Measurements from ENCODE around the gene EPHB6.

Gene EPHB6

DNA sequence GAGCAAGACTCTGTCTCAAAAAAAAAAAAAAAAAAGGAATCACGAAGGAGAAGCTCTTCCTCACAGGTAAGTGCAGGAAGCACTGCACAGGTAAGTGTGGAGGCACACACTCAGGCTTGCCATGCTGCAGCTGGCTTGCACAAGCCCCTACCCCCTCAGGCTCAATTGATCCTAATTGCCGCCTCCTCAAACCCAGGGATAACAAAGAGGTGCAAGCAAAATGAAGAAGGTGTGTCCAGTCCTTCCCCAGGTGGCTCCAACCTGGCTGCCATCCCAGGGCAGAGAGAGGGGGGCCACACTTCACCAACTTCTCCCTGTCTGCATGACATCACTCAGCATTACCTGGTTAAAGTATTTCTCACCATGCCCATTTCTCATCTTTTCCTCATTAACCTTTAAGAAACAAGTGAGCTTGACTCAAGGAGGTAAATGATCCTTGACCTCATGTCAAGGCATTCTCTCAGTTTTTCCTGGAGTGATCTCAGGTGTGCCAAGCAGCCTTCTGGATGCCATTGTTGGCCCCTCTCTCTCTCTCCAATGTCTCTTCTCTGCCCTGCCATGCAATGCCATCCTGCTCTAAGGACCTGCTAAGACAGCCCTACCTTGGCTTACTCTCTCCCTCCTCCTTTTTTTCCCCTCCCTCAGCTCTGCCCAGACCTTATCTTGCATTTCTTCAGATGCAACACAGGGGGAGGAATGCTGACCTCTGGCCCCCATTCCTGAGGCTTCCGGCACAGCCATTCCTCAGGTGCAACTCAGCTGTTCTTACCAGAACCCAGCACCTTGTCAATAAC lies 43.7 kb downstream of the EPHB6 start:
- DNase-seq (ENCODE audit: low read depth): no peak

DNA sequence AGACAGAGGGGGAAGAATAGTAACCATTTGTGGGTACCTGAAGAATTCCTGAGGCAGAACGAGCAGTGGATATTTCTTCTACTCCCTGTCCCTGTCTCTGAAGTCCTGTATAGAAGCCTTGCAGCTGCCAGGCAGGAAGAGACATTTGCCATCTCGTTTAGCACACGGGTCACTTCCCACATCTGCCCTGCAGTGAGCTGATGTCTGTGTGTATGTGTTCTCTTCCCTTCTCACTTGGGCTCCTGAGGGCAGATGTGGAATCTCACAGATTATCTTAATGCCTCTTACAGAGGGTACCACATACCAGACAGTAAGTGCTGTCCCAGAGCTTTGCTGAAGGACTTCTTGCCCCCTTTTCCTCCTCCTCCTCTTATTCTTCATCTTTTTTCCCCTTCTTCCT lies 44.8 kb downstream of the EPHB6 start:
- DNase-seq (ENCODE audit: low read depth): no peak

DNA sequence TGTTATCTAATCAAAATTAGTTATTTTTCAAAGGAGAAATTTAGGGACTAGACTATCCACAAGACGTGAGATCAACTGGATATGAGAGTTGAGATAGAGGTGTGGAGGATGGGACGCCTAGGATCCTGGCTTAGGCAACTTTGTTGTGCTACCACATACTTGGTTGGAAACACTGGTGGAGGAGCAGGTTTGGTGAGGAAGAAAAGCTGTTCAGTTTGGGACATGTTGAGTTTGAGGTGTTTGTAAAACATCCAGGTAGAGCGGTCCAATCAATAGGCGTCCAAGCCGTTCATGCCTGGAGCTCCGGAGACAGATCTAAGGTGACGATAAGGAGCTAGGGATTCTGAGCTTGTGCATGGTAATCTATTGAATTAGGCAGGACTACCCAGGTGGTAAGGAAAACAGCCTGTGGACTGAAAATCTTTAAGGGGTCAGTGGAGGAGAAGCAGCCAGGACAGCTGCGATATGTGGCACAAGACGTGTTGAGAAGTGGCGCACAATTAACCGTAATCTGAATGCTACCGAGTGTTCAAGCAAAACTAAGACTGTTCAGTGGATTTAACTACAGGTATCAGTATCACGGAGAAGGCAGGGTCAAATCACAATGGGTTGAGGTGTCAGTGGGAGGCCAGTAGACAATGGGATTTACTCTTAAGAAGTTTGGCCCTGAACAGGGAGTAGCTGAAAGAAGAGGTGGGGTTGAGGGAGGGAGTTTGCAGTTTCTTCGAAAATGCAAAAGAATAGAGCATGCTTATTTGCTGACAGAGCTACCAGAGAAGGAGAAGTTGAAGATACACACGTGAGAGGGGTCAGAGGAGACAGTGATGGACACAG lies 46.8 kb downstream of the EPHB6 start:
- no peak for DNase-seq (ENCODE audit: low read depth)

DNA sequence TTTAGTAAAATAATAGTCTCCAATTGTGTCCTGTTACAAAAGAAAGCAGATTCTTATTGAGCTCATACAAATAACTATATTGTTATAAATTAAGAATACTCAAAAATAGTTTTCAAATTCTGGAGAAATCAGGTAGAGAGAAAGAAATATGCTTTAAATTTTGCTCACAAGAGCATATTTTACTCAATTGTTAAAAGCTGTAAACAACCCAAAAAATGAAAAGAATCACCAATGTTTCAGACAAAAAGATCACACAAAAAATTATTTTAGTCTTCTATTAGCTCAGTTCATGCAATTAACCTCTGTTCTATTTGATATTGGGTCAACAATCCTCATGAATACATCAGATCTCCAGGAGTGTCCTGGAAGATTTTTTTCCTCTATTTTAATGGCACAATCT lies 49.3 kb downstream of the EPHB6 start:
- DNase-seq (ENCODE audit: low read depth): no peak

DNA sequence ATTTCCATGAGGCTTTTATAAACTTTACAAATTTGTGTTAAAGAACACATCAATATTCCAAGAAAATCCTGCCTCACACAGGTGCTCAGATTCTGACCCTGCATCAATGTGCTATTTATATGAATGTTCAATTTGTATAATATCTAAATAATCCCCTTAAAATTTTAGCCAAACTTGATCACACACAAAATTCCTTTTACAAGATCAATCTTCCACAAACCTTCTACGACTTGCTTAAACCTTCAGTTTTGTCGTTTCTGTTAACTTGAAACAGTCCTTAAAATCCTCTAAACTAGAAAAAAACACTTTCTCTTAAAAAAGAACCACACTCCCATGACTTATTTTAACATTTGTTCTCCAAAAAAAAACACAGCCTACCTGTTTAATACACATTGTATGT lies 50.9 kb downstream of the EPHB6 start:
- DNase-seq (ENCODE audit: low read depth): no peak

DNA sequence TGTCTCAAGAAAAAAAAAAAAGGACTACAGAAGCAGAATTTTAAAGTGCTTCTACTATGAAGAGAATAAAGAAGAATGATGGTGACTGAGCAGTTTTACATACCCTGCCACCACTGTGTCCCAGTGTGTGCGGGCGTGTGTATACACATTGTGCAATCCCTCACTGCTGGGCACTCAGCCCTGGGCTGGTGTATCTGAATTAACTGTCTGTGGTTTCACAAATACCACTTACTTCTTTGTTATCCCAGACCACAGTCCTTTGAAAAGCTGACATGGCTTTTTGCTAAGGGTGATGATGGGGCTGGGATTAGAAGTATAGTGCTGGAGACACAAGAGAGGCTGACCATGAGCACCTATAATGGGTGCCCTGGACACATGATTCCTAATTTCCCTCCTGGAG lies 51.8 kb downstream of the EPHB6 start:
- DNase-seq (ENCODE audit: low read depth): no peak

DNA sequence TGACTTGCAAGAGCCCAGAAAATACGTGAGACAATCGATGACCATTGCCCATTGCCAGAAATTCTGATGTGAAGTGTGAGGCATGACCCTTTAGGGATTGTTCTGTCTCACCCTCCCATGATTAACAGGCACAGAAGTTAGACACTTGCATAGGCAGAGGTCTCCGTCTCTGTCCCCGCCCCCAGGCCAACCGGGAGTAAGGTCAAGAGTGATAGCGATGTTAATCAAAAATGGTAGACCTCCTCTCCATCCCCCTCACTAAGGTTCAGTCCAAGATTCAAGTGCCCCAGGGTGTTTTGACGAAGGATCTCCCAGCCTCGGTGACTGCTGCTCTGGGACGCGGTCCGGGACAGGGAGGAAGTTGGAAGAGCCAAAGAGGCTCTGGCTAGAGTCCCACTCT lies 53.4 kb downstream of the EPHB6 start:
- no peak for DNase-seq (ENCODE audit: low read depth)

DNA sequence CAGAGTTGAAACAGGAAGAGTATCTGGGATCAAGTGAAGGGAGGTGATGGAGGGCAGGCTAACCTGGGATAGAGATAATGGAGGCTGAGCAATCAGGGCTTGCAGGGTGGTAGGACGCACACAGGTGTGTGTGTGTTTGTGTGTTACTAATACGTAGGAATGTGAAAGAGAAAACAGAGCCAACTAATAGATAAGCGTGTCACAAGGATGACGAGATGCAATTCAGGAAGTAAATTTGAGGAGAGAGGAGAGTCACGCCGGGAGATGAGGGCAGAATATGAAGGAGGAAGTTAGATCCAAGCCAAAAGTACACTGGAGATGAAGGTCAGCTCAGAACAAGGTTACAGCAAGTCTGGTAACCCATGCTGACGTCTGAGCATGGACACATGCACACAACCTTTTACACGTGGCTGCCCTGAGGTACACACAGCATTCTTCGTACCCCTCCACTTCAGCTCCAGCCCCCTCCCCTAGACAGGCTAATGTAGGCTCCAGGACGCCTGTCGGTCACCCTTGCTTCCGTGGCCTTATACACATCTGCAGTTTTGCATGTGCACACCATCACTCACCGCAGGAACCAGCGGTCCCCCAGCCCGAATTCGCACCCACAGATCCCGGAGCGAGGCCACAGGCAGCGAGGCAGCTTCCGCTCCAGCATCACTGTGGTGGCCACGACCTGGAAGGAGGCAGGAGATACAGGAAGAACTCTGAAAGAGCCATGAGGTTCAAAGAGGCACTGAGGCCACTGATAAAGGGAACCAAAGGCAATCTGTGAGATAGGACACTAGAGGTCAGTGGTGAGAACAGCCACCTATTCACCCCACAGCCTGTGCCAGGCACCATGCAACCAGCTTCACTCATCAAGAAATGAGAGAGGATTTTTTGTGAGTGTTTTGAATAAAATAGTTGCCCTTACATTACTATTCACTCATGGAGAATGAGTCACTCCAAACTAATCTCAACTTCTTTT lies 54.3 kb downstream of the EPHB6 start:
- no peak for DNase-seq (ENCODE audit: low read depth)

DNA sequence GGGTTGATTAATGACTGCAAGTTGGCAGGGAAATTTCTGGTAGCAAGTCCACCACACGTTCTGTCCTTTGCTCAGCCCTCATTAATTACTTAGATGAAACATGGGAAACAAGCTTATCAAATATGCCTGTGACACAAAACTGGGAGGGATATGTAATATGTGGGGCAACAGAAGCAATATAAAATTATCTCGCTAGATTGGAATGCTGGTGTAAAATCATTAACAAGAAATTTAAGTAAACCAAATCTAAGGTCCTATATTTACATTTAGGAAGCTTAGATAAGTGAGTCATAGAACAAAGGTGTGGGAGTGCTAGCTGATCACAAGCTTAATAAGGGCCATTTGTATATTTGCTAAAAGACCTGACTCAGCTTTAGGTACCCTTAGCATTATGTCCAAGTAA lies 55.2 kb downstream of the EPHB6 start:
- DNase-seq (ENCODE audit: low read depth): no peak

DNA sequence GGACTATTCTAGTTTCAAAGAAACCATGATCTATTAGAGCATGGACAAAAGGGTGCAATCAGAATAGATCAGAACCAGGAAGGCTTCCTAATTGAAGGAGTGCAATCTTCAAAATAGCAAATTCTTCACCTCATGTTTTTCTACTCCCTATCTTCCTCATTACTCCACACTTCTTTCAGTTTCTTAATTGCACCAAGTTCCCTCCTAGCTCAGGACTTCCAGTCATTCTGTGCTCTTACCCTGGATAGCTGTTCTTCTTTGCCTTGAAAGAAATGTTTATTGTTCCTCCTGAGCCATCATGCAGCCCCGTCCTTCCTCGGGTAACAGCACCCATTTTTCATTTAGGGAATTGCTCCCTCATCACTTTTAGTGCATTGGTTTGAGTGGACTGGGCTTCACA lies 55.6 kb downstream of the EPHB6 start:
- DNase-seq (ENCODE audit: low read depth): no peak

DNA sequence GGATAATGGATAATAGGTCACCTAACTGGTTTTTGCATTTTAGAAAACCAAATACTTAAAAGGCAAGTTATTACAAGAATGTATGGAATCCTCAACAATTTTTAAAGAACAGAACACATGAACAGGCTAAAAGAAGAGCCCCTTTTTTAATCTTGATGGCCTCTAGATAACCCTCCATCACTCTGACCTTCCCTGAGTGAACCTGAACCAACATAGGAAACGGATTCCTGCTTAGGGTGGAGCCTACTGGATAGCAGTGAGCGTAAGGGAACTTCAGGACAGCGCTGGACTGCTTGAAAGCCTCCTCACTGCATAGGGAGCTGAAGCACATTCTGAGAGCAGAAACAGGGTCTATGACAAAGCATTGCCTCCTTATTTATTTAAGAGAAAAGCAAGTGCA lies 58.2 kb downstream of the EPHB6 start:
- DNase-seq (ENCODE audit: low read depth): no peak

DNA sequence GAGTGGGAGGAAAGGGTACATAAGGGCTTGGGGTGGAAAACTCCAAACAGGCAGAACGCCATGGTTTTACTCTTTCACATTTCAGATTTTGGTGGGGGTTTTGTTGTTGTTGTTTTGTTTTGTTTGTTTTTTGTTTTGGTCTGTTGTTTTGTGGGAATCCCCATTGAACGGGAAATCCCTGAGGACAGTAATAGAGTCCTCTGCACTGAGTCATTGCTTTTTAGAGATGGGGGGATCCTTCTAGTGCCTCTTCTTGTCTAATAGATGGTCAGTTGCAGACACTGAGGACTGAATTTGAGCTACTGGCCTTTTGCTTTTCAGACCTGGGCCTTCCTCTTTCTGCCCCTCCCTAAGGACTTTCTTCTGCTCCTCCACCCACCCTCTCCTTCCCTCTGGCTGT lies 58.7 kb downstream of the EPHB6 start:
- no peak for DNase-seq (ENCODE audit: low read depth)

DNA sequence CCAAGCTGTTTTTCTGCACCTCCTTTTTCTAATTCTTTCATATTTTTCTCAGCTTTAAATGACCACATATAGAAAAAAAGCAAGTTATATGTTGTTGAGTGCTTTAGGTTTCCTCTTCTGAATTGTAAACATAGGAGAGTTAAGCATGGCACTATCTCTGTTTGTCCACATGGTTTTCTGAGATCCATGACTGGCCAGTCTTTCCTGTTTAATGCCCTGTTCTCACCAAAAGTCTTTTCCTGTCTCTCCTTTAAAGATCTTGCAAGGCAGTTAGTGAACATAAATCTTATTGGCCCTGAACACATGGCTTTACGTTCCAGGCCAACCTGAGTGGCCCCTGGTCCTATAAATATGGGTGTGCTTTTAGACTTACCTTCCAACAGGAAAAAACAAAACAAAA lies 59.2 kb downstream of the EPHB6 start:
- no peak for DNase-seq (ENCODE audit: low read depth)

DNA sequence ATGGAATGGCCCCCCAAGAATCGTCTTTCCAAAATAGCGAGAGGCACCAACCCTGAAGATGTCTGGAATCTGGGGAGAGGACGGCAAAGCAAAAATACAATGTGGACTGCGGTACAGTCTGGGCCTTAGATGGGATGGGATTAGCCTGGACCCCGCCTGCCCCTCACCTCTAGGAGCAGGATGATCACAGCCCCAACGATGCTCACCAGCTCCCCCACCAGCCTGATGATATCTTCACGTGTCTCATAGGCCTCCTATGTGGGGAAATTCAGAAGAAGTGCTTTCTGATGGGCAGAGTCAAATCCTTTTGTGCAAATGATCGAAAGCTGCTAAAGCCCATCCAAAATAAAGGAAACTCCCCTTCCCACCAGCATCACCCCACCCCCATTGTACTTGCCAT lies 60.4 kb downstream of the EPHB6 start:
- no peak for DNase-seq (ENCODE audit: low read depth)

DNA sequence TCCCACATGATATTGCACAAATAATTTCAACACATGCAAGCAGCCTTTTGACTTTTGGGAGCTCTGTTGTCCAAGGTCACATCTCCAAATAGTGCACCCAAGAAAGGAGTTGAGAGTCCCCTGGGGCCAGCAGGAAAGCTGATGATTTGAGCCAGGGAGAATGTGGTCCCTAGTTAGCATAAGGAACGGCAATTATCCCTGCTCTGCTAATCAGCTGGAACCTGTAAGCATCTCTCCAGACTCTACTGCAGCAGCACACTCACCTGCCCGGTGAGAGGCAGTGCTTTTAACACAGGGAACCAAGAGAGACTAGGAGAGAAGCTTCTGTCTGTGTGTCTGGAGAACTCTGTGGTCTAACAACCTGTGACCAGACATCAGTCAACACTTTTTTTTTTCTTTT lies 61.6 kb downstream of the EPHB6 start:
- DNase-seq (ENCODE audit: low read depth): no peak

DNA sequence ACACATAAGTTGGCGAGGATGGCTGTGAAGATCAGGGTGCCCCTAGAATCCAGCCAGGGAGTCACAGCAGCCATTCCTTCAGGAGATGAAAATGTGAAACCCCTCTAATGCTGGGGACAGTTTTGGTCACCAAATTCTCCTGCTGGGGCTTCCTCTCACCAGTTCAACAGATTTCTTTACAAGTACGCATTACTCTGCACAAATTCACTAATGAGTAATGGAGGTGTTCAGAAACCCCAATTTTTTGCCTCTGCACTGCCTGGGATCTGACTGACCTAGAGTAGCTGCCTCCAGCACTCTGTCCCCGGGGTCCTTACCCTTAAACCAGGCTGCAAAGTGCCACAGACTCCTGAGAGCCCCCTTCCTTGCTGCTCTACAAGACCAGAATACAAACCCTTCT lies 62.6 kb downstream of the EPHB6 start:
- no peak for DNase-seq (ENCODE audit: low read depth)

DNA sequence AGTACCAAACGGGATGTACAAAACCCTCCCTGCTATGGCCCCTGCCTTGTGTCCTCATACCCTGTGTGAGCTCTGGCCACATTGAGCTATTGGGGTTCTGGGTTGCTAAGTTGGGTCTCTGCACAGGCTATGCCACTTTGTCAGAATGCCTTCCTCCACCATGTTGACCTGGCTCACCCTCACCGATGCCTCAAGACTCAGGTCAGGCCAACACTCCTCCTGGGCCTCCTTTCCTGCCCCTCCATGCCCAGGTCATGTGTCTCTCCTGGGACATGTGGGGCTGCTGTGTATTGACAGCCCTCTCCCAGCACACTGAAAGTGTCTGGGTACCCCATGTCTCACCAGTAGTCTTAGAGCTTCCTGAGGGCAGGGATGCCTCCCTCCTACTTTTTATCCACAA lies 64.0 kb downstream of the EPHB6 start:
- DNase-seq (ENCODE audit: low read depth): no peak

DNA sequence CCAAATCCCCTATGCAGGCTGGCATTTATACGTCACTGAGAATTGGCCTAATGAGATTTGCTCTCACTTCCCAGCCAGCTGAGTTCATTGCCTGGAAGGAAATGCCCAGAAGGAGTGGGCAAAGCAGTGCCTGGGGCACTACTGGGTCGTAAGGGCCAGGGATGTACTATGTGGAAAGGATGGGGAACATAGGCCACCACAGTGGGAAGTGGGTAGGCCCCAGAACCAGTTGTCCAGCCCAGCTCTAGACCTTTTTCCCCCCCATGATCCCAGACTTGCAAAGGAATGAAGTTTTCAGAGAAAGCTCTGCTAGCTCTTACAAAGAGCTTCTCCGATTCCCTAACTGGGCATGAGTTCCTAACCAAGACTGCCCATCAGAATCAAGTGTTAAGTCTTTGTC lies 64.8 kb downstream of the EPHB6 start:
- DNase-seq (ENCODE audit: low read depth): no peak
